Panc1 (cell line): ENCODE measurements around the gene KNDC1. TPM values are rescaled to one million over a fixed set of nuclear protein-coding genes. Genes with fewer than 3 reads are reported as not detected.
"Not testable (repeated sequence)": the region's sequence is repeated elsewhere in the genome, so short reads cannot be mapped to it uniquely, and the experiment has no call there.

Experiments used
- ATAC-seq: fragments of 200-7000 bp; cut with Tn5 transposase; 2 replicates; pipeline ENCODE4 v1.9.1; 2020; ENCODE audit warnings: mild to moderate bottlenecking, moderate library complexity
- BruUV-seq: library from RNA; stranded (reverse); fragments of 400-500 nt; replicated peaks from 2 replicates; lab custom pipeline; 2021; lab: Mats Ljungman, UMichigan
- CTCF ChIA-PET: fragments of 300-600 bp; sonication (Branson Sonifier 250); formaldehyde crosslinking; loops from one replicate; lab custom pipeline; 2022; ENCODE audit warnings: antibody characterized with exemption; lab: Charles Lee
- POLR2A ChIA-PET: fragments of 300-600 bp; sonication (Branson Sonifier 250); formaldehyde crosslinking; loops from one replicate; lab custom pipeline; 2022; ENCODE audit warnings: antibody characterized with exemption; lab: Charles Lee
- DNase-seq: peaks from one replicate; pipeline ENCODE4 v3.0.0-alpha.2; 2010; ENCODE audit warnings: low read depth, low spot score
- H3K27ac ChIP-seq: 2 replicates; pipeline ENCODE4 v1.5.1; 2011; ENCODE audit warnings: mild to moderate bottlenecking, low read length, inconsistent platforms
- H3K27me3 ChIP-seq: fragments of 200-500 bp; sonication (Bioruptor generic); 2 replicates; pipeline ENCODE4 v1.6.0; 2014; ENCODE audit warnings: low read length, inconsistent platforms; ENCODE audit not compliant: control insufficient read depth, insufficient read depth
- H3K36me3 ChIP-seq: fragments of 200-500 bp; sonication (Bioruptor generic); 2 replicates; pipeline ENCODE4 v1.5.1; 2014; ENCODE audit warnings: inconsistent platforms, mild to moderate bottlenecking, low read length, moderate library complexity; ENCODE audit not compliant: control insufficient read depth, insufficient read depth
- H3K4me1 ChIP-seq: 2 replicates; pipeline ENCODE4 v1.5.1; 2011; ENCODE audit warnings: inconsistent platforms, mild to moderate bottlenecking, low read length, moderate library complexity; ENCODE audit not compliant: control insufficient read depth, insufficient read depth
- H3K4me3 ChIP-seq, 2 experiments: 2 replicates each; pipeline ENCODE4 v1.5.1; 2011 to 2012; ENCODE audit warnings: low read depth in 2 of 2, low read length in 2 of 2, mild to moderate bottlenecking in 2 of 2, inconsistent platforms in 1 of 2, moderate library complexity in 1 of 2
- H3K9me3 ChIP-seq: fragments of 200-500 bp; sonication (Bioruptor generic); 2 replicates; pipeline ENCODE4 v1.5.1; 2014; ENCODE audit warnings: low read depth, mild to moderate bottlenecking, inconsistent platforms, low read length, moderate library complexity; ENCODE audit not compliant: control insufficient read depth, insufficient read depth
- CTCF ChIP-seq: fragments of 450-650 bp; IDR thresholded peaks from 2 replicates; pipeline ENCODE4 v1.5.1; 2017; ENCODE audit warnings: mild to moderate bottlenecking
- POLR2AphosphoS5 ChIP-seq: IDR thresholded peaks from 2 replicates; pipeline ENCODE4 v1.6.1; 2012; ENCODE audit warnings: mild to moderate bottlenecking, low read depth, low read length, moderate library complexity
- REST ChIP-seq, 2 experiments: IDR thresholded peaks; 2 replicates each; pipeline ENCODE4 v1.6.1; 2011 to 2012; ENCODE audit warnings: low read depth in 2 of 2, control low read depth in 1 of 2, low read length in 1 of 2, mild to moderate bottlenecking in 1 of 2, moderate library complexity in 1 of 2; ENCODE audit not compliant: insufficient read depth in 1 of 2
- SIN3A ChIP-seq: IDR thresholded peaks from 2 replicates; pipeline ENCODE4 v1.6.1; 2012; ENCODE audit warnings: low read depth, mild to moderate bottlenecking, low read length, moderate library complexity, borderline replicate concordance; ENCODE audit not compliant: insufficient read depth
- TCF7L2 ChIP-seq: IDR thresholded peaks from 2 replicates; pipeline ENCODE4 v1.6.1; 2011; ENCODE audit warnings: mild to moderate bottlenecking, low read depth, low read length, inconsistent platforms
- in situ Hi-C: cut with HindIII; loops from 2 replicates; pipeline ENCODE4 v1.10.0; 2016; ENCODE audit warnings: low sequenced_read_pairs, low pct_unique_long_range_greater_than_20kb
- intact Hi-C: fragments of 100-400 bp; cut with micrococcal nuclease; formaldehyde crosslinking; loops from one replicate; pipeline ENCODE4 v1.10.0; 2022; ENCODE audit not compliant: unreplicated experiment
- total RNA-seq: library from RNA; stranded (reverse); gene quantifications from one replicate; pipeline ENCODE4 v1.2.1, GENCODE V29; 2021; ENCODE audit not compliant: unreplicated experiment

KNDC1 gene
- total RNA-seq, 1 experiment from 2014 or later, result 2.6 TPM

- in situ Hi-C loops, result no loop called here
- CTCF ChIA-PET, result no interaction called here
- TF ChIP-seq REST (IDR thresholded peaks at IDR 0.05; ENCODE audit: insufficient read depth in 1 of 2, low read depth in 2 of 2, low read length in 1 of 2), result no peak
Observed at GRCh38 chr10:133173860-133174640, 14.0 kb downstream of the KNDC1 start.

GRCh38 chr10:133174689-133175263 lies 14.8 kb downstream of the KNDC1 start:
- no TSS peak for BruUV-seq
- TF ChIP-seq REST (IDR thresholded peaks at IDR 0.05; ENCODE audit: insufficient read depth in 1 of 2, low read depth in 2 of 2, low read length in 1 of 2) (no peak), CTCF (no peak), SIN3A (no peak), TCF7L2 (no peak), POLR2AphosphoS5 (no peak)
- no peaks in the 10 kb centered on the region for H3K27me3 ChIP-seq
- H3K4me1 ChIP-seq, result no peaks in the 10 kb centered on the region
- no peak for DNase-seq
- H3K4me3 ChIP-seq, result no peak overlapping the region
- H3K36me3 ChIP-seq, result no peaks in the 10 kb centered on the region
- POLR2A ChIA-PET, result no interaction called here
- no peak for ATAC-seq
- intact Hi-C loops, result no loop called here
- CTCF ChIA-PET, result no interaction called here
- in situ Hi-C loops, result no loop called here
- H3K9me3 ChIP-seq, result peaks cover 3% of the 10 kb centered on the region; the same call in 1 of the 2 replicates
- no peak overlapping the region for H3K27ac ChIP-seq

More at GRCh38 chr10:133173860-133174640, 14.0 kb downstream of the KNDC1 start:
- no peak for DNase-seq
- no peak overlapping the region for H3K27ac ChIP-seq
- intact Hi-C loops, result no loop called here
- no peak for ATAC-seq
- H3K4me1 ChIP-seq, result no peaks in the 10 kb centered on the region
- H3K36me3 ChIP-seq, result no peaks in the 10 kb centered on the region
- no peaks in the 10 kb centered on the region for H3K27me3 ChIP-seq
- no TSS peak for BruUV-seq
- peaks cover 3% of the 10 kb centered on the region; the same call in 1 of the 2 replicates for H3K9me3 ChIP-seq
- POLR2A ChIA-PET, result no interaction called here
- no peak overlapping the region for H3K4me3 ChIP-seq

- POLR2A ChIA-PET, H3K36me3 ChIP-seq, H3K27ac ChIP-seq, DNase-seq, H3K27me3 ChIP-seq, CTCF ChIA-PET, ATAC-seq, in situ Hi-C loops, intact Hi-C loops, H3K4me1 ChIP-seq, H3K4me3 ChIP-seq, H3K9me3 ChIP-seq, BruUV-seq: not testable (repeated sequence)
Observed at GRCh38 chr10:133175624-133176023, 15.6 kb downstream of the KNDC1 start.
